Suprapubic skin (tissue), 4 donors: Measurements from ENCODE around the gene VAV1. TPM values are rescaled to one million over a fixed set of nuclear protein-coding genes. Genes with fewer than 3 reads are reported as not detected.

Experiments
- DNase-seq, 2 donors: peaks; one replicate each; pipeline ENCODE4 v3.0.0-alpha.2; 2019; ENCODE audit warnings: low spot score in 2 of 2
- H3K27ac ChIP-seq: fragments of 200-600 bp; sonication (generic); one replicate; pipeline ENCODE4 v1.5.1; 2019
- H3K27me3 ChIP-seq: fragments of 200-600 bp; sonication (generic); one replicate; pipeline ENCODE4 v1.5.1; 2019
- H3K36me3 ChIP-seq: fragments of 200-600 bp; sonication (generic); one replicate; pipeline ENCODE4 v1.5.1; 2019
- H3K4me1 ChIP-seq: fragments of 200-600 bp; sonication (generic); one replicate; pipeline ENCODE4 v1.5.1; 2019
- H3K4me3 ChIP-seq: fragments of 200-600 bp; sonication (generic); one replicate; pipeline ENCODE4 v1.5.1; 2019; ENCODE audit warnings: mild to moderate bottlenecking
- H3K9me3 ChIP-seq: fragments of 200-600 bp; sonication (generic); one replicate; pipeline ENCODE4 v1.5.1; 2019
- EP300 ChIP-seq: sonication (generic); formaldehyde crosslinking; IDR thresholded peaks from one replicate; pipeline ENCODE4 v1.6.1; 2017; ENCODE audit warnings: antibody characterized with exemption
- POLR2A ChIP-seq, 2 donors: fragments of 450-650 bp; IDR thresholded peaks; one replicate each; pipeline ENCODE4 v1.6.1; 2017; ENCODE audit warnings: antibody characterized with exemption in 2 of 2, mild to moderate bottlenecking in 2 of 2, moderate library complexity in 2 of 2
- POLR2AphosphoS5 ChIP-seq, 3 donors: sonication (generic); formaldehyde crosslinking; IDR thresholded peaks; one replicate each; pipeline ENCODE4 v1.6.1; 2017; ENCODE audit warnings: antibody characterized with exemption in 3 of 3
- WGBS: methylation state at CpG from one replicate; pipeline ENCODE4 v1.1.5; 2018; 5-methylcytosine and 5-hydroxymethylcytosine counted together
- total RNA-seq, 4 donors: library from RNA; depleted of rRNA; stranded (reverse); fragments of >200 nt; gene quantifications; one replicate each; pipeline ENCODE4 v1.1.0, GENCODE V29; 2016
- TF ChIP-seq, protein P1 (sequence below), 2 donors: fragments of 200-600 bp in 1 of 2; fragments of 450-650 bp in 1 of 2; sonication (generic) in 1 of 2; IDR thresholded peaks; one replicate each; pipeline ENCODE4 v1.5.1; 2016 to 2019; ENCODE audit warnings: antibody characterized with exemption in 2 of 2, mild to moderate bottlenecking in 1 of 2, moderate library complexity in 1 of 2

VAV1 gene
- total RNA-seq, 4 donors from 2014 or later: 1.1 to 3.1 (median 1.2) TPM

DNA sequence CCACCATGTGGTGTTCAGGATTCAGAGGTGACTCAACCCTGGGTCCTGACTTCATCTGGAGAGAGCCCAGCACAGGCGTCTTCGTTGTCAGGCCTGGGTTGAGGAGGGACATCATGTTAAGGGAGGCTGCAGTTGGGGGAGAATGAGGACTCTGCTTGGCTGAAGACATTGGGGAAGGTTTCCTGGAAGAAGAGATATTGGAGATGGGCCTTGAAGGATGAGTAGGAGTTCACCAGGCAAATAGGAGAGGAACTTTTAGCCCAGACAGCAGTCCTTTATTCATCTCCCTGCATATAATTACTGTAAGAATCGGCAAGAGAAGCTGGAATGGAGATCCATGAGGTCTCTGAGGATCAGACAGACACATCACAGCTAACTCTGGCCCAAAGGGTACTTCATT lies 38.9 kb downstream of the VAV1 start:
- H3K36me3 ChIP-seq: no peaks in the 10 kb centered on the region
- H3K27ac ChIP-seq: no peak overlapping the region
- H3K27me3 ChIP-seq: no peaks in the 10 kb centered on the region
- no peak for DNase-seq
- no peaks in the 10 kb centered on the region for H3K9me3 ChIP-seq
- no peaks in the 10 kb centered on the region for H3K4me1 ChIP-seq
- H3K4me3 ChIP-seq: no peak overlapping the region
- 74% methylated on average over 3 of the region's 3 CpGs for WGBS
- TF ChIP-seq POLR2AphosphoS5 (IDR thresholded peaks at IDR 0.05): no peak
- TF ChIP-seq POLR2A (IDR thresholded peaks at IDR 0.05): no peak
- TF ChIP-seq, protein P1, sequence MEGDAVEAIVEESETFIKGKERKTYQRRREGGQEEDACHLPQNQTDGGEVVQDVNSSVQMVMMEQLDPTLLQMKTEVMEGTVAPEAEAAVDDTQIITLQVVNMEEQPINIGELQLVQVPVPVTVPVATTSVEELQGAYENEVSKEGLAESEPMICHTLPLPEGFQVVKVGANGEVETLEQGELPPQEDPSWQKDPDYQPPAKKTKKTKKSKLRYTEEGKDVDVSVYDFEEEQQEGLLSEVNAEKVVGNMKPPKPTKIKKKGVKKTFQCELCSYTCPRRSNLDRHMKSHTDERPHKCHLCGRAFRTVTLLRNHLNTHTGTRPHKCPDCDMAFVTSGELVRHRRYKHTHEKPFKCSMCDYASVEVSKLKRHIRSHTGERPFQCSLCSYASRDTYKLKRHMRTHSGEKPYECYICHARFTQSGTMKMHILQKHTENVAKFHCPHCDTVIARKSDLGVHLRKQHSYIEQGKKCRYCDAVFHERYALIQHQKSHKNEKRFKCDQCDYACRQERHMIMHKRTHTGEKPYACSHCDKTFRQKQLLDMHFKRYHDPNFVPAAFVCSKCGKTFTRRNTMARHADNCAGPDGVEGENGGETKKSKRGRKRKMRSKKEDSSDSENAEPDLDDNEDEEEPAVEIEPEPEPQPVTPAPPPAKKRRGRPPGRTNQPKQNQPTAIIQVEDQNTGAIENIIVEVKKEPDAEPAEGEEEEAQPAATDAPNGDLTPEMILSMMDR (IDR thresholded peaks at IDR 0.05): no peak
- no peak for TF ChIP-seq EP300

DNA sequence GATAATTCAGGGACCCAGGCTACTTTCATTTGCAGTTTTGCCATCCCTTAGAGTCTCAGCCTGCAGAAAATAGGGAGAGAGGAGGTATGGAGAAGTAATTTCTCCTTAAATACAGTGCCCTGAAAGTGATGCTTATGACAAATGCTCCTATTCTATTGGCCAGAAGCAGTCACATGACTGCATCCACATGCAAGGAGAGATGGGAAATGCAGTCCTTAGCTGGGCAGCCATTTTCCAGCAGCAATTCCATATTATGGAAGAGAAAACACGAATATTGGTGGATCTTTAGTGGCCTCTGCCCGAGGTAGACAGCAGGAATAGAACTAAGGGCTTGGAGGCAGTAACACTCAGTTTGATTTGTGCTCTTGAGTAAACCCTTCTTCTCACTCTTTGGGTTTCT lies 39.4 kb downstream of the VAV1 start:
- no peaks in the 10 kb centered on the region for H3K4me1 ChIP-seq
- WGBS: 44% methylated on average over 2 of the region's 2 CpGs
- H3K9me3 ChIP-seq: no peaks in the 10 kb centered on the region
- TF ChIP-seq POLR2A (IDR thresholded peaks at IDR 0.05) (no peak), EP300 (no peak), POLR2AphosphoS5 (IDR thresholded peaks at IDR 0.05) (no peak)
- TF ChIP-seq, protein P1 (IDR thresholded peaks at IDR 0.05): no peak
- H3K27me3 ChIP-seq: no peaks in the 10 kb centered on the region
- DNase-seq: no peak
- H3K27ac ChIP-seq: no peak overlapping the region
- H3K4me3 ChIP-seq: no peak overlapping the region
- no peaks in the 10 kb centered on the region for H3K36me3 ChIP-seq

DNA sequence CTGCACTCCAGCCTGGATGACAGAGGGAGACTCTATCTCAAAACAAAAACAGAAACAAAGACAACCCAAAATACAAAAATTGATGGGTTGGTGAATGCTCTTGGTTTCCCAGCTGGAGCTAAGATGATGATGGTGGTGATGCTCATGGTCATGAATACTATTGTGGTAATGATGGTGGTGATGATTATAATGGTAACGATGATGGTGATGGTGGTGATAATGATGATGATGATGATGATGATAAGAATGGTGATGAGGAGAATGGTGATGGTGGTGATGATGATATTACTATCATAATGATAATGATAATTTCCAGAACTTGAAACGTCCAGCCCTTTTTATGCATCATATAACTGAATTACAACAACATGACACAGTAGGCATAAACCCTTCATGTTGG lies 40.1 kb downstream of the VAV1 start:
- Histone ChIP-seq H3K27me3 (no peaks in the 10 kb centered on the region), H3K4me3 (no peak overlapping the region), H3K4me1 (no peaks in the 10 kb centered on the region), H3K9me3 (no peaks in the 10 kb centered on the region), H3K36me3 (no peaks in the 10 kb centered on the region), H3K27ac (no peak overlapping the region)
- WGBS: 88% methylated on average over 2 of the region's 2 CpGs
- TF ChIP-seq POLR2A (IDR thresholded peaks at IDR 0.05) (no peak), EP300 (no peak), POLR2AphosphoS5 (IDR thresholded peaks at IDR 0.05) (no peak)
- TF ChIP-seq, protein P1 (IDR thresholded peaks at IDR 0.05): no peak
- DNase-seq: no peak

DNA sequence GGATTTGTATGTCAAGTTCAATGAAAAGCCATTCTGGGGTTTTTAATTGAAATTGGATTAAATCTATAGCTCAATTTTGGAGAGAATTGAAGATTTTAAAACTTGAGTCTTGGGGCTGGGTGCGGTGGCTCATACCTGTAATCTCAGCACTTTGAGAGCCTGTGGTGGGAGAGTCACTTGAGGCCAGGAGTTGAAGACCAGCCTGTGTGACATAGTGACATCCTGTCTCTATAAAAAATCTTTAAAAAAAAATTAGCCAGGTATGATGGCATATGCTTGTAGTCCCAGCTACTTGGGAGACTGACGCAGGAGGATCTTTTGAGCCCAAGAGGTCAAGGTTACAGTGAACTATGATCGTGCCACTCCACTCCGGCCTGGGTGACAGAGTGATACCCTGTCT lies 41.2 kb downstream of the VAV1 start:
- WGBS: 83% methylated on average over 4 of the region's 4 CpGs
- TF ChIP-seq EP300 (no peak), POLR2A (IDR thresholded peaks at IDR 0.05) (no peak), POLR2AphosphoS5 (IDR thresholded peaks at IDR 0.05) (no peak)
- TF ChIP-seq, protein P1 (IDR thresholded peaks at IDR 0.05): no peak
- no peaks in the 10 kb centered on the region for H3K27me3 ChIP-seq

DNA sequence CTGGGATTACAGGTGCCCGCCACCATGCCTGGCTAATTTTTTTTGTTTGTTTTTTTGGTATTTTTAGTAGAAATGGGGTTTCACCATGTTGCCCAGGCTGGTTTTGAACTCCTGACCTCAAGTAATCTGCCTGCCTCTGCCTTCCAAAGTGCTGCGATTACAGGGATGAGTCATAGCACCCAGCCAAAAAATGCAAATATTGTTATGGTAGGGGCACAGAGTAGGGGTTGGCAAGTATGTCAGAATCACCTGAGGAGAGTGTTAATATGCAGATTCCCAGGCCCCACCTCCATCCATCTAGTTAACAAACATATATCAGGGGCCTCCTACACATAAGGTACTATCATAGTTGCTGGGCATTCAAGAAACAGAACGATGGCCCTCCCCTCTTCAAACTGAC lies 44.7 kb downstream of the VAV1 start:
- TF ChIP-seq EP300 (no peak), POLR2A (IDR thresholded peaks at IDR 0.05) (no peak), POLR2AphosphoS5 (IDR thresholded peaks at IDR 0.05) (no peak)
- TF ChIP-seq, protein P1 (IDR thresholded peaks at IDR 0.05): no peak
- H3K36me3 ChIP-seq: no peaks in the 10 kb centered on the region
- no peaks in the 10 kb centered on the region for H3K27me3 ChIP-seq
- 70% methylated on average over 3 of the region's 3 CpGs for WGBS
- H3K9me3 ChIP-seq: peaks cover 5% of the 10 kb centered on the region
- no peak for DNase-seq
- H3K27ac ChIP-seq: no peak overlapping the region
- no peaks in the 10 kb centered on the region for H3K4me1 ChIP-seq
- no peak overlapping the region for H3K4me3 ChIP-seq

More for the DNA sequence above, 41.2 kb downstream of the VAV1 start:
- H3K4me3 ChIP-seq: no peak overlapping the region
- H3K4me1 ChIP-seq: no peaks in the 10 kb centered on the region
- H3K36me3 ChIP-seq: no peaks in the 10 kb centered on the region
- no peaks in the 10 kb centered on the region for H3K9me3 ChIP-seq
- H3K27ac ChIP-seq: no peak overlapping the region
- no peak for DNase-seq
